Measurements from ENCODE around the gene TBCK. TPM values are rescaled to one million over a fixed set of nuclear protein-coding genes. Genes with fewer than 3 reads are reported as not detected.

The TBCK gene
- total and polyA plus RNA-seq, 2 experiments from 2014 or later = 13.9 to 28.9 TPM

DNA sequence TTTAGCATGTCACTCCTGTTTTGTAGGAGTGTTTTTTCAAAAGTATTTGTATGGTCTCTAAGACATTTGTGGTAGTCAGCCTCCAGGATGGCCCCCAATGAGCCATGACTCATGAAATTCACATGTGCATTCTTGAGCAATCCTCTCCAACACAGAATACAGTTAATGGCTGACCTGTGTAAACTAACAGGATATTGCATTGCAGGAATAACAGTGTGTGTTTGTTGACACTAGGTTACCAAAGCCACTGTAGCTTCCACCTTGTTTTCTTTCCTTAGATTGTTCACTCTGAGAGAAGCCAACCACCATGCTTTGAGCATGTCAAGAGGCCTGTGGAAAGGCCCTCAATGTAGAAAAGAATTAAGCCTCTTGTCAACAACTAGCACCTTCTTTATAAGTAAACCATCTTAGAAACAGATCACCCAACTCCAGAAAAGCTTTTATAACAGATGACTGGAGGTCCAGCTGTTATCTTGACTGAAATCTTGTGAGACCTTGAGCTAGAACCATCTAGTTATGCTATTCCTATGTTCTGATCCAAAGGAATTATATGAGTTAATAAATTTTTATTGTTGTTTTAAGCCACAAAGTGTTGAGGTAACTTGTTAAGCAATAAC lies 28.5 kb downstream of the TBCK start:
- ATAC-seq = no peak
- no peak overlapping the region for H3K4me3 Mint-ChIP-seq

More for the DNA sequence above, 28.5 kb downstream of the TBCK start:
- no peak overlapping the region for H3K4me3 ChIP-seq
- H3F3A ChIP-seq (replicated peaks; ENCODE audit: low read depth) = no peaks in the 10 kb centered on the region
- Mint-ChIP-seq H3K9me3 (no peaks in the 10 kb centered on the region), H3K27me3 (ENCODE audit: insufficient read depth, low read depth, poor library complexity) (peaks cover 1% of the 10 kb centered on the region), H3K4me1 (peaks cover 5% of the 10 kb centered on the region; the same call in 2 of the 3 replicates), H3K36me3 (ENCODE audit: low read depth) (no peaks in the 10 kb centered on the region; the same call in 1 of the 3 replicates), H3K27ac (no peak overlapping the region; the same call in 1 of the 2 replicates)
- 0 out of 2 replicates have a peak overlapping the region, but pooled peaks have one; percentile 51 for H3K4me2 ChIP-seq
- peak overlapping the region; percentile 57; the same call in 1 of the 2 replicates for H3K27ac ChIP-seq (ENCODE audit: low read depth)
- H4K20me1 ChIP-seq (replicated peaks; ENCODE audit: insufficient read depth) = no peaks in the 10 kb centered on the region
- H3K36me3 ChIP-seq (ENCODE audit: insufficient read depth) = no peaks in the 10 kb centered on the region
- peaks cover 29% of the 10 kb centered on the region for H3K4me1 ChIP-seq (ENCODE audit: insufficient read depth)
- TF ChIP-seq, protein P1, sequence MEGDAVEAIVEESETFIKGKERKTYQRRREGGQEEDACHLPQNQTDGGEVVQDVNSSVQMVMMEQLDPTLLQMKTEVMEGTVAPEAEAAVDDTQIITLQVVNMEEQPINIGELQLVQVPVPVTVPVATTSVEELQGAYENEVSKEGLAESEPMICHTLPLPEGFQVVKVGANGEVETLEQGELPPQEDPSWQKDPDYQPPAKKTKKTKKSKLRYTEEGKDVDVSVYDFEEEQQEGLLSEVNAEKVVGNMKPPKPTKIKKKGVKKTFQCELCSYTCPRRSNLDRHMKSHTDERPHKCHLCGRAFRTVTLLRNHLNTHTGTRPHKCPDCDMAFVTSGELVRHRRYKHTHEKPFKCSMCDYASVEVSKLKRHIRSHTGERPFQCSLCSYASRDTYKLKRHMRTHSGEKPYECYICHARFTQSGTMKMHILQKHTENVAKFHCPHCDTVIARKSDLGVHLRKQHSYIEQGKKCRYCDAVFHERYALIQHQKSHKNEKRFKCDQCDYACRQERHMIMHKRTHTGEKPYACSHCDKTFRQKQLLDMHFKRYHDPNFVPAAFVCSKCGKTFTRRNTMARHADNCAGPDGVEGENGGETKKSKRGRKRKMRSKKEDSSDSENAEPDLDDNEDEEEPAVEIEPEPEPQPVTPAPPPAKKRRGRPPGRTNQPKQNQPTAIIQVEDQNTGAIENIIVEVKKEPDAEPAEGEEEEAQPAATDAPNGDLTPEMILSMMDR (conservative IDR thresholded peaks at IDR 0.05; ENCODE audit: low read depth in 2 of 2) = no peak
- TF ChIP-seq STAT1 (IDR thresholded peaks at IDR 0.05; ENCODE audit: unreplicated experiment) = no peak
- no peak for TF ChIP-seq NANOG (IDR thresholded peaks at IDR 0.05; ENCODE audit: borderline replicate concordance)
- TF ChIP-seq EZH2phosphoT487 (IDR thresholded peaks at IDR 0.05; ENCODE audit: unreplicated experiment) = no peak
- no peak for TF ChIP-seq ZNF114 (CRISPR knock-in tag; IDR thresholded peaks at IDR 0.05)
- no peak for TF ChIP-seq EZH2 (IDR thresholded peaks at IDR 0.05; ENCODE audit: low read depth, unreplicated experiment)
- TF ChIP-seq, protein P2, sequence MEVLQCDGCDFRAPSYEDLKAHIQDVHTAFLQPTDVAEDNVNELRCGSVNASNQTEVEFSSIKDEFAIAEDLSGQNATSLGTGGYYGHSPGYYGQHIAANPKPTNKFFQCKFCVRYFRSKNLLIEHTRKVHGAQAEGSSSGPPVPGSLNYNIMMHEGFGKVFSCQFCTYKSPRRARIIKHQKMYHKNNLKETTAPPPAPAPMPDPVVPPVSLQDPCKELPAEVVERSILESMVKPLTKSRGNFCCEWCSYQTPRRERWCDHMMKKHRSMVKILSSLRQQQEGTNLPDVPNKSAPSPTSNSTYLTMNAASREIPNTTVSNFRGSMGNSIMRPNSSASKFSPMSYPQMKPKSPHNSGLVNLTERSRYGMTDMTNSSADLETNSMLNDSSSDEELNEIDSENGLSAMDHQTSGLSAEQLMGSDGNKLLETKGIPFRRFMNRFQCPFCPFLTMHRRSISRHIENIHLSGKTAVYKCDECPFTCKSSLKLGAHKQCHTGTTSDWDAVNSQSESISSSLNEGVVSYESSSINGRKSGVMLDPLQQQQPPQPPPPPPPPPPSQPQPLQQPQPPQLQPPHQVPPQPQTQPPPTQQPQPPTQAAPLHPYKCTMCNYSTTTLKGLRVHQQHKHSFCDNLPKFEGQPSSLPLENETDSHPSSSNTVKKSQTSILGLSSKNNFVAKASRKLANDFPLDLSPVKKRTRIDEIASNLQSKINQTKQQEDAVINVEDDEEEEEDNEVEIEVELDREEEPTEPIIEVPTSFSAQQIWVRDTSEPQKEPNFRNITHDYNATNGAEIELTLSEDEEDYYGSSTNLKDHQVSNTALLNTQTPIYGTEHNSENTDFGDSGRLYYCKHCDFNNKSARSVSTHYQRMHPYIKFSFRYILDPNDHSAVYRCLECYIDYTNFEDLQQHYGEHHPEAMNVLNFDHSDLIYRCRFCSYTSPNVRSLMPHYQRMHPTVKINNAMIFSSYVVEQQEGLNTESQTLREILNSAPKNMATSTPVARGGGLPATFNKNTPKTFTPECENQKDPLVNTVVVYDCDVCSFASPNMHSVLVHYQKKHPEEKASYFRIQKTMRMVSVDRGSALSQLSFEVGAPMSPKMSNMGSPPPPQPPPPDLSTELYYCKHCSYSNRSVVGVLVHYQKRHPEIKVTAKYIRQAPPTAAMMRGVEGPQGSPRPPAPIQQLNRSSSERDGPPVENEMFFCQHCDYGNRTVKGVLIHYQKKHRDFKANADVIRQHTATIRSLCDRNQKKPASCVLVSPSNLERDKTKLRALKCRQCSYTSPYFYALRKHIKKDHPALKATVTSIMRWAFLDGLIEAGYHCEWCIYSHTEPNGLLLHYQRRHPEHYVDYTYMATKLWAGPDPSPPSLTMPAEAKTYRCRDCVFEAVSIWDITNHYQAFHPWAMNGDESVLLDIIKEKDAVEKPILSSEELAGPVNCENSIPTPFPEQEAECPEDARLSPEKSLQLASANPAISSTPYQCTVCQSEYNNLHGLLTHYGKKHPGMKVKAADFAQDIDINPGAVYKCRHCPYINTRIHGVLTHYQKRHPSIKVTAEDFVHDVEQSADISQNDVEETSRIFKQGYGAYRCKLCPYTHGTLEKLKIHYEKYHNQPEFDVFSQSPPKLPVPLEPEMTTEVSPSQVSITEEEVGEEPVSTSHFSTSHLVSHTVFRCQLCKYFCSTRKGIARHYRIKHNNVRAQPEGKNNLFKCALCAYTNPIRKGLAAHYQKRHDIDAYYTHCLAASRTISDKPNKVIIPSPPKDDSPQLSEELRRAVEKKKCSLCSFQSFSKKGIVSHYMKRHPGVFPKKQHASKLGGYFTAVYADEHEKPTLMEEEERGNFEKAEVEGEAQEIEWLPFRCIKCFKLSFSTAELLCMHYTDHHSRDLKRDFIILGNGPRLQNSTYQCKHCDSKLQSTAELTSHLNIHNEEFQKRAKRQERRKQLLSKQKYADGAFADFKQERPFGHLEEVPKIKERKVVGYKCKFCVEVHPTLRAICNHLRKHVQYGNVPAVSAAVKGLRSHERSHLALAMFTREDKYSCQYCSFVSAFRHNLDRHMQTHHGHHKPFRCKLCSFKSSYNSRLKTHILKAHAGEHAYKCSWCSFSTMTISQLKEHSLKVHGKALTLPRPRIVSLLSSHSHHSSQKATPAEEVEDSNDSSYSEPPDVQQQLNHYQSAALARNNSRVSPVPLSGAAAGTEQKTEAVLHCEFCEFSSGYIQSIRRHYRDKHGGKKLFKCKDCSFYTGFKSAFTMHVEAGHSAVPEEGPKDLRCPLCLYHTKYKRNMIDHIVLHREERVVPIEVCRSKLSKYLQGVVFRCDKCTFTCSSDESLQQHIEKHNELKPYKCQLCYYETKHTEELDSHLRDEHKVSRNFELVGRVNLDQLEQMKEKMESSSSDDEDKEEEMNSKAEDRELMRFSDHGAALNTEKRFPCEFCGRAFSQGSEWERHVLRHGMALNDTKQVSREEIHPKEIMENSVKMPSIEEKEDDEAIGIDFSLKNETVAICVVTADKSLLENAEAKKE (CRISPR knock-in tag; IDR thresholded peaks at IDR 0.05) = no peak
- no peak for TF ChIP-seq CREB1 (CRISPR knock-in tag; IDR thresholded peaks at IDR 0.05; ENCODE audit: low read depth)
- TF ChIP-seq JUNB (IDR thresholded peaks at IDR 0.05; ENCODE audit: unreplicated experiment) = no peak
- no peak for TF ChIP-seq POLR2AphosphoS5 (IDR thresholded peaks at IDR 0.05; ENCODE audit: low read depth)
- no peak overlapping the region for H2AFZ ChIP-seq
- H3K9me2 ChIP-seq (ENCODE audit: insufficient read depth) = no peaks in the 10 kb centered on the region; the same call in 1 of the 2 replicates
- no peaks in the 10 kb centered on the region; the same call in 1 of the 2 replicates for H3K79me2 ChIP-seq (replicated peaks; ENCODE audit: insufficient read depth)
- DNase-seq (ENCODE audit: low spot score) = no peak
- no peaks in the 10 kb centered on the region for H3K27me3 ChIP-seq (ENCODE audit: insufficient read depth)

Data from GM23338 (cell line).